Sigmoid colon (tissue), 7 donors: Measurements from ENCODE around the gene ATXN1L. TPM values are rescaled to one million over a fixed set of nuclear protein-coding genes. Genes with fewer than 3 reads are reported as not detected.

ENCODE experiments used
- DNase-seq: peaks from one replicate; pipeline ENCODE4 v3.0.0-alpha.2; 2019
- H3K27ac ChIP-seq, 4 donors: fragments of 200-600 bp; sonication (generic); one replicate each; pipeline ENCODE4 v1.5.1; 2016 to 2019; ENCODE audit warnings: mild to moderate bottlenecking in 1 of 4
- H3K27me3 ChIP-seq, 3 donors: fragments of 200-600 bp; sonication (generic); one replicate each; pipeline ENCODE4 v1.5.1; 2019; ENCODE audit warnings: mild to moderate bottlenecking in 1 of 3
- H3K36me3 ChIP-seq, 4 donors: fragments of 200-600 bp; sonication (generic); one replicate each; pipeline ENCODE4 v1.5.1; 2016 to 2019
- H3K4me1 ChIP-seq, 4 donors: fragments of 200-600 bp; sonication (generic); one replicate each; pipeline ENCODE4 v1.5.1; 2017 to 2019
- H3K4me3 ChIP-seq, 4 donors: fragments of 200-600 bp; sonication (generic); one replicate each; pipeline ENCODE4 v1.5.1; 2017 to 2019; ENCODE audit warnings: mild to moderate bottlenecking in 2 of 4, moderate library complexity in 1 of 4
- H3K9me3 ChIP-seq, 4 donors: fragments of 200-600 bp in 3 of 4; sonication (generic) in 3 of 4; one replicate each; pipeline versions ENCODE4 v1.5.1 to v1.6.1; 2013 to 2019
- CTCF ChIP-seq, 4 experiments: fragments of 450-650 bp in 3 of 4; fragments of 200-600 bp in 1 of 4; IDR thresholded peaks; one replicate each; pipeline ENCODE4 v1.5.1; 2016 to 2019; ENCODE audit warnings: antibody characterized with exemption in 4 of 4, mild to moderate bottlenecking in 3 of 4, moderate library complexity in 2 of 4
- EP300 ChIP-seq, 4 donors: sonication (generic); formaldehyde crosslinking; IDR thresholded peaks; one replicate each; pipeline ENCODE4 v1.6.1; 2017; ENCODE audit warnings: antibody characterized with exemption in 4 of 4
- POLR2A ChIP-seq, 2 donors: fragments of 450-650 bp; IDR thresholded peaks; one replicate each; pipeline ENCODE4 v1.6.1; 2016; ENCODE audit warnings: antibody characterized with exemption in 2 of 2, mild to moderate bottlenecking in 2 of 2, moderate library complexity in 2 of 2
- POLR2AphosphoS5 ChIP-seq, 4 donors: sonication (generic); formaldehyde crosslinking; IDR thresholded peaks; one replicate each; pipeline ENCODE4 v1.6.1; 2017; ENCODE audit warnings: antibody characterized with exemption in 4 of 4
- WGBS, 2 donors: extraction: QIAGEN DNeasy Blood & Tissue Kit; methylation state at CpG; one replicate each; pipeline ENCODE4 v1.1.7; 2013; 5-methylcytosine and 5-hydroxymethylcytosine counted together
- intact Hi-C: fragments of 100-400 bp; cut with DNase I; formaldehyde crosslinking; loops from one replicate; pipeline ENCODE4 v1.15.1; 2023
- polyA plus RNA-seq, 3 donors: library from polyadenylated mRNA; stranded (reverse); fragments of 200-250 nt; gene quantifications; one replicate each; pipeline ENCODE4 v1.2.3, GENCODE V29; 2013
- total RNA-seq, 4 donors: library from RNA; depleted of rRNA; stranded (reverse); fragments of >200 nt; gene quantifications; one replicate each; pipeline ENCODE4 v1.1.0, GENCODE V29; 2016
- donor health status: healthy with polysubstance abuse.
- donor health status: Bipolar disorder and iron deficiency.
- donor health status: healthy.

The ATXN1L gene
- total and polyA plus RNA-seq, 7 donors, result 6.6 to 25.0 (median 22.8) TPM

GRCh38 chr16:71880176-71880575, 34.4 kb downstream of the ATXN1L start:
- H3K4me1 ChIP-seq, result peaks cover 0 to 19% (median 14%) of the 10 kb centered on the region in 4 donors
- DNase-seq, result no peak
- no peak overlapping the region for H3K4me3 ChIP-seq
- no peak overlapping the region for H3K27ac ChIP-seq
- no peaks in the 10 kb centered on the region for H3K27me3 ChIP-seq
- intact Hi-C loops, result loop anchor here (5.0 kb wide), 3 partner anchors 33 to 158 kb away; partner anchors contain the start of genes AP1G1, ATXN1L and PHLPP2
- TF ChIP-seq POLR2AphosphoS5 (IDR thresholded peaks at IDR 0.05) (no peak), EP300 (IDR thresholded peaks at IDR 0.05) (no peak), POLR2A (IDR thresholded peaks at IDR 0.05) (no peak), CTCF (IDR thresholded peaks at IDR 0.05) (no peak)
- H3K9me3 ChIP-seq, result no peaks in the 10 kb centered on the region
- H3K36me3 ChIP-seq, result peaks cover 0 to 31% (median 0%) of the 10 kb centered on the region in 4 donors
- WGBS, 2 donors, result 61 to 91% methylated on average over 4 of the region's 4 CpGs

- Histone ChIP-seq H3K4me1 (peaks cover 0 to 21% (median 14%) of the 10 kb centered on the region in 4 donors), H3K27me3 (no peaks in the 10 kb centered on the region), H3K9me3 (no peaks in the 10 kb centered on the region), H3K36me3 (peaks cover 0 to 11% (median 0%) of the 10 kb centered on the region in 4 donors), H3K27ac (peak overlapping the region; percentile 89 to 95 (median 91)), H3K4me3 (peak overlapping the region; percentile 84 to 90 (median 86))
- DNase-seq, result peak; percentile 80
- 1 to 5% methylated on average over 9 of the region's 9 CpGs for WGBS, 2 donors
- TF ChIP-seq CTCF (IDR thresholded peaks at IDR 0.05) (peak; percentile 73 to 96 (median 92)), EP300 (IDR thresholded peaks at IDR 0.05) (no peak), POLR2A (IDR thresholded peaks at IDR 0.05) (no peak), POLR2AphosphoS5 (IDR thresholded peaks at IDR 0.05) (no peak)
- intact Hi-C loops, result loop anchor here (2.0 to 5.0 kb wide), 4 partner anchors 35 to 160 kb away; partner anchors contain the start of genes AP1G1, ATXN1L and PHLPP2
Observed at GRCh38 chr16:71882505-71883167, 36.9 kb downstream of the ATXN1L start.

- Histone ChIP-seq H3K4me3 (peak overlapping the region; percentile 84 to 90 (median 86)), H3K9me3 (no peaks in the 10 kb centered on the region), H3K4me1 (peaks cover 0 to 21% (median 14%) of the 10 kb centered on the region in 4 donors), H3K36me3 (peaks cover 0 to 8% (median 0%) of the 10 kb centered on the region in 4 donors), H3K27ac (peak overlapping the region; percentile 89 to 95 (median 91)), H3K27me3 (no peaks in the 10 kb centered on the region)
- intact Hi-C loops, result loop anchor here (2.0 to 5.0 kb wide), 4 partner anchors 36 to 161 kb away; partner anchors contain the start of genes AP1G1, ATXN1L and PHLPP2
- 1% methylated on average over 46 of the region's 46 CpGs for WGBS, 2 donors
- peak; percentile 77 for DNase-seq
- TF ChIP-seq CTCF (IDR thresholded peaks at IDR 0.05) (peak in 1 of 4 experiments; percentile 41), POLR2A (IDR thresholded peaks at IDR 0.05) (no peak), EP300 (IDR thresholded peaks at IDR 0.05) (no peak)
Observed at GRCh38 chr16:71883168-71883848, 37.5 kb downstream of the ATXN1L start.

GRCh38 chr16:71883849-71884638, 38.3 kb downstream of the ATXN1L start, which contains the start of gene ZNF821:
TSS of gene ZNF821 (minus strand) at chr16:71884182. CDS start at chr16:71879946, 4,236 bp downstream.
- peaks cover 0 to under 1% (median 0%) of the 10 kb centered on the region in 4 donors for H3K36me3 ChIP-seq
- H3K27ac ChIP-seq, result peak within 1 kb of the TSS; percentile 89 to 95 (median 91)
- DNase-seq, result peak; percentile 86
- WGBS, 2 donors, result 1% methylated on average over 84 to 85 of the region's 85 CpGs
- peaks cover 0 to 21% (median 14%) of the 10 kb centered on the region in 4 donors for H3K4me1 ChIP-seq
- intact Hi-C loops, result loop anchor here (2.0 to 5.0 kb wide), 4 partner anchors 37 to 162 kb away; partner anchors contain the start of genes AP1G1, ATXN1L and PHLPP2
- peak in 3 of 4 experiments; percentile 7 to 50 (median 12) for TF ChIP-seq CTCF (IDR thresholded peaks at IDR 0.05)
- peak in 1 of 4 donors; percentile 7 for TF ChIP-seq POLR2AphosphoS5 (IDR thresholded peaks at IDR 0.05)
- no peak for TF ChIP-seq POLR2A (IDR thresholded peaks at IDR 0.05)
- no peak for TF ChIP-seq EP300 (IDR thresholded peaks at IDR 0.05)
- H3K9me3 ChIP-seq, result no peaks in the 10 kb centered on the region
- no peaks in the 10 kb centered on the region for H3K27me3 ChIP-seq
- H3K4me3 ChIP-seq, result peak within 1 kb of the TSS; percentile 84 to 90 (median 86)
